H1 (cell line): ENCODE measurements around the gene SNED1. TPM values are rescaled to one million over a fixed set of nuclear protein-coding genes. Genes with fewer than 3 reads are reported as not detected.

ENCODE experiments used
- BACH1 ChIP-seq: IDR thresholded peaks from 2 replicates; pipeline ENCODE4 v1.6.1; 2012; ENCODE audit warnings: low read length, improper control_type of control experiment
- CHD2 ChIP-seq: IDR thresholded peaks from 2 replicates; pipeline ENCODE4 v1.6.1; 2012; ENCODE audit warnings: low read length, improper control_type of control experiment
- JUND ChIP-seq: IDR thresholded peaks from 2 replicates; pipeline ENCODE4 v1.6.1; 2011; ENCODE audit warnings: mild to moderate bottlenecking, improper control_type of control experiment, low read length
- RBBP5 ChIP-seq: IDR thresholded peaks from 2 replicates; pipeline ENCODE4 v1.7.1; 2012; ENCODE audit warnings: low read depth, mild to moderate bottlenecking, inconsistent platforms, low read length, moderate library complexity, borderline replicate concordance
- SUZ12 ChIP-seq: fragments of 200-600 bp; sonication (generic); IDR thresholded peaks from 2 replicates; pipeline ENCODE4 v1.6.1; 2012; ENCODE audit warnings: mild to moderate bottlenecking, inconsistent platforms, low read length, moderate library complexity, mixed read lengths
- polyA plus RNA-seq, 7 experiments: library from polyadenylated mRNA; depleted of rRNA in 3 of 7; stranded (reverse) in 5 of 7; unstranded in 2 of 7; fragments of >200 nt in 5 of 7; fragments of 200-250 nt in 2 of 7; gene quantifications; 1 replicate in 5 of 7; 2 replicates in 1 of 7; 4 replicates in 1 of 7; pipeline versions ENCODE4 v1.2.1 to v1.2.3, GENCODE V29; 2011 to 2013; ENCODE audit warnings: missing spikeins in 2 of 7, mixed read lengths in 2 of 7
- total RNA-seq: library from RNA; stranded (reverse); fragmentation: NEBNext Ultra II Directional; extraction: Animal tissue kit (Norgen Biotek cat#: 25700); gene quantifications from 2 replicates; pipeline ENCODE4 v1.2.1, GENCODE V29; 2021
- TF ChIP-seq, protein P1 (sequence below): IDR thresholded peaks from 2 replicates; pipeline ENCODE4 v1.6.1; 2012; ENCODE audit warnings: low read length, inconsistent platforms
- TF ChIP-seq, protein P2 (sequence below): fragments of 300-600 bp; sonication (generic); IDR thresholded peaks from 2 replicates; pipeline ENCODE4 v1.7.1; 2012; ENCODE audit warnings: low read length, moderate library complexity, mild to moderate bottlenecking, inconsistent platforms; ENCODE audit not compliant: insufficient replicate concordance

SNED1 gene
- total and polyA plus RNA-seq, 2 of the 8 experiments (the other 6 are each of a cell fraction or from before 2014, with no cell fraction given) = 1.9 TPM

DNA sequence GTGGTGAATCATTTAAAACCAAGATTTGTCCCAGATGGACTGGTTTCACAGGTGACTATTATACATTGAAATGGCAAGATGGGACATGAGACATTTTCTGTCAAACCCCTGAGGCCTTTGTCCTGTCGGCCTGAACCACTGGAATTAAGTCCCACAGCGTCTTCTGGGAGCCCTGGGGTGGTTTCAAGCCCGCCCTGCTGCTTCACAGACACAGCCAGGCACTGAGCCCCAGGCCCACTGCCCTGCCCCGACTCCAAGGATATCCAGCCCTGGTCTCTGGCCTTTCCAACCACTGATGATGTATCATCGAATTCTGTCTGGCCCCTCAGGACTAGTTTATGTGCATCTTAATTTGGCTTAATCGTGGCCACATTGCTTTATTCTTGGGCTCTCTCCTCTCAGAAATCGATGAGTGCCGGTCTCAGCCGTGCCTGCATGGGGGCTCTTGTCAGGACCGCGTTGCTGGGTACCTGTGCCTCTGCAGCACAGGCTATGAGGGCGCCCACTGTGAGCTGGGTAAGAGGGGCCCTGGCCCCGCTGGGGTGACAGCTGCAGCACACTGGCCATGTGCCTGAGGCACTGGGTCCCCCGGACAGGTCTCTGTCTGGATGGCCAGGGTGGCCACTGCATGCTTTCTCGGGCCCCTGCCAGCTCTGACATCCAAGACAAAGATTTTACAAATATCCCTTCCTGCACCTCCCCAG is 64.1 kb downstream of the SNED1 start (continued):
- TF ChIP-seq JUND (no peak), SUZ12 (no peak), RBBP5 (no peak), CHD2 (no peak), BACH1 (no peak)
- TF ChIP-seq, protein P1, sequence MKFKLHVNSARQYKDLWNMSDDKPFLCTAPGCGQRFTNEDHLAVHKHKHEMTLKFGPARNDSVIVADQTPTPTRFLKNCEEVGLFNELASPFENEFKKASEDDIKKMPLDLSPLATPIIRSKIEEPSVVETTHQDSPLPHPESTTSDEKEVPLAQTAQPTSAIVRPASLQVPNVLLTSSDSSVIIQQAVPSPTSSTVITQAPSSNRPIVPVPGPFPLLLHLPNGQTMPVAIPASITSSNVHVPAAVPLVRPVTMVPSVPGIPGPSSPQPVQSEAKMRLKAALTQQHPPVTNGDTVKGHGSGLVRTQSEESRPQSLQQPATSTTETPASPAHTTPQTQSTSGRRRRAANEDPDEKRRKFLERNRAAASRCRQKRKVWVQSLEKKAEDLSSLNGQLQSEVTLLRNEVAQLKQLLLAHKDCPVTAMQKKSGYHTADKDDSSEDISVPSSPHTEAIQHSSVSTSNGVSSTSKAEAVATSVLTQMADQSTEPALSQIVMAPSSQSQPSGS = no peak
- TF ChIP-seq, protein P2, sequence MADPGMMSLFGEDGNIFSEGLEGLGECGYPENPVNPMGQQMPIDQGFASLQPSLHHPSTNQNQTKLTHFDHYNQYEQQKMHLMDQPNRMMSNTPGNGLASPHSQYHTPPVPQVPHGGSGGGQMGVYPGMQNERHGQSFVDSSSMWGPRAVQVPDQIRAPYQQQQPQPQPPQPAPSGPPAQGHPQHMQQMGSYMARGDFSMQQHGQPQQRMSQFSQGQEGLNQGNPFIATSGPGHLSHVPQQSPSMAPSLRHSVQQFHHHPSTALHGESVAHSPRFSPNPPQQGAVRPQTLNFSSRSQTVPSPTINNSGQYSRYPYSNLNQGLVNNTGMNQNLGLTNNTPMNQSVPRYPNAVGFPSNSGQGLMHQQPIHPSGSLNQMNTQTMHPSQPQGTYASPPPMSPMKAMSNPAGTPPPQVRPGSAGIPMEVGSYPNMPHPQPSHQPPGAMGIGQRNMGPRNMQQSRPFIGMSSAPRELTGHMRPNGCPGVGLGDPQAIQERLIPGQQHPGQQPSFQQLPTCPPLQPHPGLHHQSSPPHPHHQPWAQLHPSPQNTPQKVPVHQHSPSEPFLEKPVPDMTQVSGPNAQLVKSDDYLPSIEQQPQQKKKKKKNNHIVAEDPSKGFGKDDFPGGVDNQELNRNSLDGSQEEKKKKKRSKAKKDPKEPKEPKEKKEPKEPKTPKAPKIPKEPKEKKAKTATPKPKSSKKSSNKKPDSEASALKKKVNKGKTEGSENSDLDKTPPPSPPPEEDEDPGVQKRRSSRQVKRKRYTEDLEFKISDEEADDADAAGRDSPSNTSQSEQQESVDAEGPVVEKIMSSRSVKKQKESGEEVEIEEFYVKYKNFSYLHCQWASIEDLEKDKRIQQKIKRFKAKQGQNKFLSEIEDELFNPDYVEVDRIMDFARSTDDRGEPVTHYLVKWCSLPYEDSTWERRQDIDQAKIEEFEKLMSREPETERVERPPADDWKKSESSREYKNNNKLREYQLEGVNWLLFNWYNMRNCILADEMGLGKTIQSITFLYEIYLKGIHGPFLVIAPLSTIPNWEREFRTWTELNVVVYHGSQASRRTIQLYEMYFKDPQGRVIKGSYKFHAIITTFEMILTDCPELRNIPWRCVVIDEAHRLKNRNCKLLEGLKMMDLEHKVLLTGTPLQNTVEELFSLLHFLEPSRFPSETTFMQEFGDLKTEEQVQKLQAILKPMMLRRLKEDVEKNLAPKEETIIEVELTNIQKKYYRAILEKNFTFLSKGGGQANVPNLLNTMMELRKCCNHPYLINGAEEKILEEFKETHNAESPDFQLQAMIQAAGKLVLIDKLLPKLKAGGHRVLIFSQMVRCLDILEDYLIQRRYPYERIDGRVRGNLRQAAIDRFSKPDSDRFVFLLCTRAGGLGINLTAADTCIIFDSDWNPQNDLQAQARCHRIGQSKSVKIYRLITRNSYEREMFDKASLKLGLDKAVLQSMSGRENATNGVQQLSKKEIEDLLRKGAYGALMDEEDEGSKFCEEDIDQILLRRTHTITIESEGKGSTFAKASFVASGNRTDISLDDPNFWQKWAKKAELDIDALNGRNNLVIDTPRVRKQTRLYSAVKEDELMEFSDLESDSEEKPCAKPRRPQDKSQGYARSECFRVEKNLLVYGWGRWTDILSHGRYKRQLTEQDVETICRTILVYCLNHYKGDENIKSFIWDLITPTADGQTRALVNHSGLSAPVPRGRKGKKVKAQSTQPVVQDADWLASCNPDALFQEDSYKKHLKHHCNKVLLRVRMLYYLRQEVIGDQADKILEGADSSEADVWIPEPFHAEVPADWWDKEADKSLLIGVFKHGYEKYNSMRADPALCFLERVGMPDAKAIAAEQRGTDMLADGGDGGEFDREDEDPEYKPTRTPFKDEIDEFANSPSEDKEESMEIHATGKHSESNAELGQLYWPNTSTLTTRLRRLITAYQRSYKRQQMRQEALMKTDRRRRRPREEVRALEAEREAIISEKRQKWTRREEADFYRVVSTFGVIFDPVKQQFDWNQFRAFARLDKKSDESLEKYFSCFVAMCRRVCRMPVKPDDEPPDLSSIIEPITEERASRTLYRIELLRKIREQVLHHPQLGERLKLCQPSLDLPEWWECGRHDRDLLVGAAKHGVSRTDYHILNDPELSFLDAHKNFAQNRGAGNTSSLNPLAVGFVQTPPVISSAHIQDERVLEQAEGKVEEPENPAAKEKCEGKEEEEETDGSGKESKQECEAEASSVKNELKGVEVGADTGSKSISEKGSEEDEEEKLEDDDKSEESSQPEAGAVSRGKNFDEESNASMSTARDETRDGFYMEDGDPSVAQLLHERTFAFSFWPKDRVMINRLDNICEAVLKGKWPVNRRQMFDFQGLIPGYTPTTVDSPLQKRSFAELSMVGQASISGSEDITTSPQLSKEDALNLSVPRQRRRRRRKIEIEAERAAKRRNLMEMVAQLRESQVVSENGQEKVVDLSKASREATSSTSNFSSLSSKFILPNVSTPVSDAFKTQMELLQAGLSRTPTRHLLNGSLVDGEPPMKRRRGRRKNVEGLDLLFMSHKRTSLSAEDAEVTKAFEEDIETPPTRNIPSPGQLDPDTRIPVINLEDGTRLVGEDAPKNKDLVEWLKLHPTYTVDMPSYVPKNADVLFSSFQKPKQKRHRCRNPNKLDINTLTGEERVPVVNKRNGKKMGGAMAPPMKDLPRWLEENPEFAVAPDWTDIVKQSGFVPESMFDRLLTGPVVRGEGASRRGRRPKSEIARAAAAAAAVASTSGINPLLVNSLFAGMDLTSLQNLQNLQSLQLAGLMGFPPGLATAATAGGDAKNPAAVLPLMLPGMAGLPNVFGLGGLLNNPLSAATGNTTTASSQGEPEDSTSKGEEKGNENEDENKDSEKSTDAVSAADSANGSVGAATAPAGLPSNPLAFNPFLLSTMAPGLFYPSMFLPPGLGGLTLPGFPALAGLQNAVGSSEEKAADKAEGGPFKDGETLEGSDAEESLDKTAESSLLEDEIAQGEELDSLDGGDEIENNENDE = no peak
